Stimulated activated naive CD8-positive, alpha-beta T cell treated with anti-CD3 and anti-CD28 coated beads, Interleukin-15, Interleukin-2, amounts not matched to agents 100 ng/mL and 50 ng/mL, for 24 hours (primary cell): ENCODE results near the gene GTF2A2.

Experiments
- H3K27ac Mint-ChIP-seq: one replicate; pipeline ENCODE4 v1.8.0; 2021; ENCODE audit warnings: mild to moderate bottlenecking, mixed read lengths
- H3K27me3 Mint-ChIP-seq: one replicate; pipeline ENCODE4 v1.8.0; 2021; ENCODE audit warnings: mixed read lengths
- H3K36me3 Mint-ChIP-seq: one replicate; pipeline ENCODE4 v1.8.0; 2021; ENCODE audit warnings: low read depth, mixed read lengths
- H3K4me1 Mint-ChIP-seq: one replicate; pipeline ENCODE4 v1.8.0; 2021; ENCODE audit warnings: low read depth, mixed read lengths
- H3K4me3 Mint-ChIP-seq: one replicate; pipeline ENCODE4 v1.8.0; 2021; ENCODE audit warnings: mild to moderate bottlenecking, mixed read lengths
- H3K9me3 Mint-ChIP-seq: one replicate; pipeline ENCODE4 v1.8.0; 2021; ENCODE audit warnings: mixed read lengths

The GTF2A2 gene

DNA sequence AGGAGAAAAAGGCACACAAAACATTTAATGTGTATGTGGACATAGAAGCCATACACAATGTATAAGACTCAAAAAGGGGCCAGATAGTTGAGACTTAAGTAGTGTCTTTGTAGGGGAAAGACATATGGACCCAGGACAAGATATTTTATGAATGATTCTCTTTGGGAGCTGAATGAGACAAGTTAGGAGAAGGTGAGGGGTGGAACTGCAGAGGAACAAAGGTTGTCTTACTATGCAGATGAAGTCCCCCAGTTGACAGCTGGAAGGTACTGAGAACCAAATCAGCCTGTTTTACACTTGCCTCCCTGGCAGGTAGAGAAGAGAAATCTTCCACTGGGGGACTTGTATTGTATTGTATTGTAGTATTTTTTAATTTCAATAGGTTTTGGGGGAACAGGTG is 60.7 kb downstream of the GTF2A2 start:
- peaks cover under 1% of the 10 kb centered on the region for H3K4me1 Mint-ChIP-seq

DNA sequence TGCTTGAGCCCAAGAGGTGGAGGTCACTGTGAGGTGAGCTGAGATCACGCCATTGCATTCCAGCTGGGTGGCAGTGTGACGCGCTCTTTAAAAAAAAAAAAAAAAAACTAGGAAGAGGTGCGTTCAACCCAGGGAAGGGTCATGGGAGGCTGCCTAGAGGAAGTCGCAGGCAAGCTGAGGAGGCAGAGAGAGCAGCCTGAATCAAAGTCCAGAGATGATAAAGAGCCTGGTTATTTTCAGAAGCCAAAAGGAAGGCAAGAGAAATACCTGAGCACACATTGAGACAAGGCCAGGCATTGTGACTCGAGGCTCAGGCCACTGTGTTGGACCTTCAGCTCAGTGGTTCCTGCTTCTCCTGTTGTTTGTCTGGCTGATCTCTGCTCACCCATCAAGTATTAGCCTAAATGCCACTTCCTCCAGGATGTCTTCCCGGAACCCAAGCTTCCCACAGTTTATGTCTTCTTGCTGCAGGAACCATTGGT is 61.8 kb downstream of the GTF2A2 start:
- no peak overlapping the region for H3K27ac Mint-ChIP-seq
- H3K9me3 Mint-ChIP-seq: no peaks in the 10 kb centered on the region
- H3K4me3 Mint-ChIP-seq: no peak overlapping the region
- H3K36me3 Mint-ChIP-seq: no peaks in the 10 kb centered on the region
- peaks cover 7% of the 10 kb centered on the region for H3K27me3 Mint-ChIP-seq
- peaks cover 10% of the 10 kb centered on the region for H3K4me1 Mint-ChIP-seq

More for the DNA sequence above, 60.7 kb downstream of the GTF2A2 start:
- Mint-ChIP-seq H3K27me3 (peaks cover 12% of the 10 kb centered on the region), H3K27ac (no peak overlapping the region), H3K9me3 (peaks cover 4% of the 10 kb centered on the region), H3K36me3 (no peaks in the 10 kb centered on the region), H3K4me3 (no peak overlapping the region)

DNA sequence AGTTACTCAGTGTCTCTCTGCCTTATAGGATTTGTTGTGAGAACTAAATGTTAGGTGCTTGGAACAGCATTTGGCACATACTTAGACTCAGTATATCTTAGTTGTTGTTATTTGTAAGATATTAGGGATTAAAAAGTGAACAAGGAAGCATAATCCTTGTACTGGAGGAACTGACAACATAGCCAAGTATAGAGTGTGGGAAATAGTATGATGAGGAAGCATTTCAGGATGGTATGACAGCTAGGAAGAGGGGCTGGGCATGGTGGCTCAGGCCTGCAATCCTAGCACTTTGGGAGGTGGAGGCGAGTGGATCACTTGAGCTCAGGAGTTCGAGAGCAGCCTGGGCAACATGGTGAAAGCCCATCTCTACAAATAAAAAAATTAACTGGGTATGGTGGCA is 62.3 kb downstream of the GTF2A2 start:
- no peaks in the 10 kb centered on the region for H3K36me3 Mint-ChIP-seq
- H3K27me3 Mint-ChIP-seq: peaks cover 7% of the 10 kb centered on the region
- H3K4me3 Mint-ChIP-seq: no peak overlapping the region
- peaks cover 13% of the 10 kb centered on the region for H3K4me1 Mint-ChIP-seq
- no peaks in the 10 kb centered on the region for H3K9me3 Mint-ChIP-seq
- no peak overlapping the region for H3K27ac Mint-ChIP-seq

DNA sequence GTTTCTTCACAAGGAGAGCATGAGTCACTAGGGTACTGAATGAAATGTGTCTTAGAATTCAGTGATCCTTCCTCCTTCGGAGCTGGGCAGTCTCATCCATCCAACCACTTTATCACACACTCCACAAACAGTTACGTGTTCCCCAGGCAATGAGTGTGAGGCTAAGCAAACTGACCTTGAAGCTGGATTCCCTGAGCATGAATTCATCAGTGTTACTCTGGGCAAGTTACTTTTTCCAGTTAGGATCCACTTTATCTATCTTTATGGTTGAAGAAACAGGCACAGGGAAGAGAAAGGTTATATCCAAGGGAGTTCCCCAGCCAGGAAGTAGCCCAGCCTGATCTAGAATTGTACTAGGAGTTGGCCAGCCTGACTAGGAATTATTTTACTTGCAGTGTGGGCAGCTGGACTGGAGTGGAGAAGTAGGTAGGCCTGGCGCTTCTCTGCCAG is 62.8 kb downstream of the GTF2A2 start:
- no peak overlapping the region for H3K27ac Mint-ChIP-seq
- H3K4me1 Mint-ChIP-seq: peaks cover 16% of the 10 kb centered on the region
- H3K4me3 Mint-ChIP-seq: no peak overlapping the region
- peaks cover 7% of the 10 kb centered on the region for H3K27me3 Mint-ChIP-seq
- no peaks in the 10 kb centered on the region for H3K36me3 Mint-ChIP-seq
- H3K9me3 Mint-ChIP-seq: no peaks in the 10 kb centered on the region

DNA sequence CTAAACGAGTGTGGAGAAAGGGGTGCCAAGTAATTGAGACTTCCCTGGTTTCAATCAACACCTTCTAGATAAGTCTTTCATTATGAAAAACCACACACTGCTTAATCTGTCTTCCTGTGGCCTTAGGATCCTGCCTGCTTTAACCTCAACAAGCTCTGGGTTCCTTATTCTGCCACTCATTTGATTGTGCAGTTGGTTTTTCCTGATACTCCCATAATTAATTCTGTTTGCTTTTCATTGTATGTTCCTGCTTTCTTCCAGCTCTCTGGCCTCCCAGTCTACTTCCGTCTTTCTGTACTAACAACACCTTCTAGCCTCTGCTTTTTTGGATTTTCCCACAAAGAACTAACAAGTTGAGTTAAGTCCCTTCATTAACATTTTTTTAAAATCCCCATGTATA is 66.0 kb downstream of the GTF2A2 start:
- H3K27ac Mint-ChIP-seq: no peak overlapping the region
- H3K36me3 Mint-ChIP-seq: no peaks in the 10 kb centered on the region
- H3K4me1 Mint-ChIP-seq: peaks cover 24% of the 10 kb centered on the region
- H3K4me3 Mint-ChIP-seq: no peak overlapping the region
- peaks cover under 1% of the 10 kb centered on the region for H3K27me3 Mint-ChIP-seq
- no peaks in the 10 kb centered on the region for H3K9me3 Mint-ChIP-seq

DNA sequence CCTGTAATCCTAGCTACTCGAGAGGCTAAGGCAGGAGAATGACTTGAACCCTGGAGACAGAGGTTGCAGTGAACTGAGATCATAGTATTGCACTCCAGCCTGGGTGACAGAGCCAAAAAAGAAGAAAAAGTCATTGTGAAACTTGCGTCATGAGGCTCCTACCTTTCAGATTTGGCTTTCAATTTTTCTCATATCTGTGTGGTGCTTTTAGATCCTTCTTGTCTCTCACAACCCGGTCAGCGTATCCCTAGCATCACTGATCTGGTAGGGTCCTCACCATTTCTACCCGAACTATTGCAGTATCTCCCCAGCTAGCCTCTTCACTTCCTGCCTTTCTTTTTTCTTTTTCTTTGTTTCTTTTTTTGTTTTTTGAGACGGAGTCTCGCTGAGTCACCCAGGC is 67.3 kb downstream of the GTF2A2 start:
- peaks cover 24% of the 10 kb centered on the region for H3K4me1 Mint-ChIP-seq
- H3K4me3 Mint-ChIP-seq: peak overlapping the region; percentile 58
- H3K27ac Mint-ChIP-seq: no peak overlapping the region
- no peaks in the 10 kb centered on the region for H3K36me3 Mint-ChIP-seq
- no peaks in the 10 kb centered on the region for H3K27me3 Mint-ChIP-seq
- no peaks in the 10 kb centered on the region for H3K9me3 Mint-ChIP-seq
